Tibial artery (tissue), 4 donors: ENCODE measurements around the gene WDR47.
"Not testable (repeated sequence)": the region's sequence is repeated elsewhere in the genome, so short reads cannot be mapped to it uniquely, and the experiment has no call there.

Source experiments
- DNase-seq, 2 donors: peaks; one replicate each; pipeline ENCODE4 v3.0.0-alpha.2; 2019
- H3K27ac ChIP-seq, 2 donors: fragments of 200-600 bp; sonication (generic) in 1 of 2; 1 replicate in 1 of 2; 2 replicates in 1 of 2; pipeline ENCODE4 v1.5.1; 2018 to 2019; ENCODE audit warnings: mild to moderate bottlenecking in 1 of 2
- H3K27me3 ChIP-seq, 2 donors: fragments of 200-600 bp; sonication (generic) in 1 of 2; one replicate each; pipeline versions ENCODE4 v1.5.1 to v1.6.0; 2016 to 2019
- H3K36me3 ChIP-seq, 3 donors: fragments of 200-600 bp; sonication (generic) in 2 of 3; one replicate each; pipeline ENCODE4 v1.5.1; 2016 to 2019; ENCODE audit warnings: mild to moderate bottlenecking in 2 of 3
- H3K4me1 ChIP-seq, 4 donors: fragments of 200-600 bp; sonication (generic) in 2 of 4; 1 replicate in 3 of 4; 2 replicates in 1 of 4; pipeline ENCODE4 v1.5.1; 2016 to 2019
- H3K4me3 ChIP-seq, 2 donors: fragments of 200-600 bp; sonication (generic) in 1 of 2; 1 replicate in 1 of 2; 2 replicates in 1 of 2; pipeline ENCODE4 v1.5.1; 2018 to 2019; ENCODE audit warnings: mild to moderate bottlenecking in 2 of 2
- H3K9me3 ChIP-seq, 3 donors: fragments of 200-600 bp; sonication (generic) in 1 of 3; one replicate each; pipeline ENCODE4 v1.5.1; 2016 to 2019
- intact Hi-C: fragments of 100-400 bp; cut with DNase I; formaldehyde crosslinking; loops from one replicate; pipeline ENCODE4 v1.15.0; 2023; ENCODE audit warnings: low total_unique reads
- TF ChIP-seq, protein P1 (sequence below), 2 experiments: fragments of 200-600 bp in 1 of 2; fragments of 450-650 bp in 1 of 2; IDR thresholded peaks; one replicate each; pipeline ENCODE4 v1.5.1; 2017 to 2019; ENCODE audit warnings: antibody characterized with exemption in 2 of 2, mild to moderate bottlenecking in 1 of 2, moderate library complexity in 1 of 2

WDR47 gene

DNA sequence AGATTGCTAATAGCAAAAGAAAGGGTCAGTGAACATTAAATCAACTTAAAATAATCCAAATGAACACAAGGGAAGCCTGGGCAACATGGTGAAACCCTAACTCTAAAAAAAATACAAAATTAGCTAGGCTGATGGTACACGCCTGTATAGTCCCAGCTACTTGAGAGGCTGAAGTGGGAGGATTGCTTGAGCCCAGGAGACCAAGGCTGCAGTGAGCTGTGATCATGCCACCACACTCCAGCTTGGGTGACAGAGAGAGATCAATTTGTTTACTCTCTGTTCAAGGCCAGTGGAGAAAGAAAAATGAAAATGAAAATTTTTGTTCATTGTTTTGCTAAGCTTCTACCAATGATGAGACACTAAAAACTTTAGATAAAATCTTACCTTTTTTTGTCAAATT lies 24.8 kb downstream of the WDR47 start:
- DNase-seq, result no peak
- Histone ChIP-seq H3K27me3 (no peaks in the 10 kb centered on the region), H3K4me3 (no peak overlapping the region), H3K27ac (no peak overlapping the region), H3K9me3 (no peaks in the 10 kb centered on the region), H3K4me1 (no peaks in the 10 kb centered on the region), H3K36me3 (peaks cover 32 to 45% (median 37%) of the 10 kb centered on the region in 3 donors)
- TF ChIP-seq, protein P1, sequence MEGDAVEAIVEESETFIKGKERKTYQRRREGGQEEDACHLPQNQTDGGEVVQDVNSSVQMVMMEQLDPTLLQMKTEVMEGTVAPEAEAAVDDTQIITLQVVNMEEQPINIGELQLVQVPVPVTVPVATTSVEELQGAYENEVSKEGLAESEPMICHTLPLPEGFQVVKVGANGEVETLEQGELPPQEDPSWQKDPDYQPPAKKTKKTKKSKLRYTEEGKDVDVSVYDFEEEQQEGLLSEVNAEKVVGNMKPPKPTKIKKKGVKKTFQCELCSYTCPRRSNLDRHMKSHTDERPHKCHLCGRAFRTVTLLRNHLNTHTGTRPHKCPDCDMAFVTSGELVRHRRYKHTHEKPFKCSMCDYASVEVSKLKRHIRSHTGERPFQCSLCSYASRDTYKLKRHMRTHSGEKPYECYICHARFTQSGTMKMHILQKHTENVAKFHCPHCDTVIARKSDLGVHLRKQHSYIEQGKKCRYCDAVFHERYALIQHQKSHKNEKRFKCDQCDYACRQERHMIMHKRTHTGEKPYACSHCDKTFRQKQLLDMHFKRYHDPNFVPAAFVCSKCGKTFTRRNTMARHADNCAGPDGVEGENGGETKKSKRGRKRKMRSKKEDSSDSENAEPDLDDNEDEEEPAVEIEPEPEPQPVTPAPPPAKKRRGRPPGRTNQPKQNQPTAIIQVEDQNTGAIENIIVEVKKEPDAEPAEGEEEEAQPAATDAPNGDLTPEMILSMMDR (IDR thresholded peaks at IDR 0.05), result no peak
- intact Hi-C loops, result no loop called here

DNA sequence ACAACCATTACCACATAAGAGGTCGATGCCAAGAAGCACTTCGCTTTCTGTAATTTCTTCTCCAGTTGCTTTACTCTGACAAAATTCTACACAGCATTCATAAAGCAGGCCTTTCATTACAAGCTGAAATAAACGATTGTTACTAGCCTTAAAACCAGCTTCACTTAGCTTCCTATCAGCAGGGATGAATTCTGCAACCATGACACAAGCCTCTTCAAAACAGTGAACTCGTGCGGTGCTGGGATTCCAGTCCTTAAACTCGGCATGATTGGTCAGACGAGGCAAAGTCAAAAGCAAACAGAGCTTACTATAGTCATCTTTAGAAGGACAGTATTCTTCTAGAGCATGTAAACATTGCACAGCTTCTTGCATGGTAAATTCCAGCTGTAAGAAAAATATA lies 30.6 kb downstream of the WDR47 start:
- Histone ChIP-seq H3K4me1 (no peaks in the 10 kb centered on the region), H3K36me3 (peaks cover 41 to 76% (median 54%) of the 10 kb centered on the region in 3 donors), H3K27me3 (no peaks in the 10 kb centered on the region), H3K4me3 (no peak overlapping the region), H3K27ac (no peak overlapping the region), H3K9me3 (no peaks in the 10 kb centered on the region)
- TF ChIP-seq, protein P1 (IDR thresholded peaks at IDR 0.05), result no peak
- intact Hi-C loops, result no loop called here
- DNase-seq, result no peak

DNA sequence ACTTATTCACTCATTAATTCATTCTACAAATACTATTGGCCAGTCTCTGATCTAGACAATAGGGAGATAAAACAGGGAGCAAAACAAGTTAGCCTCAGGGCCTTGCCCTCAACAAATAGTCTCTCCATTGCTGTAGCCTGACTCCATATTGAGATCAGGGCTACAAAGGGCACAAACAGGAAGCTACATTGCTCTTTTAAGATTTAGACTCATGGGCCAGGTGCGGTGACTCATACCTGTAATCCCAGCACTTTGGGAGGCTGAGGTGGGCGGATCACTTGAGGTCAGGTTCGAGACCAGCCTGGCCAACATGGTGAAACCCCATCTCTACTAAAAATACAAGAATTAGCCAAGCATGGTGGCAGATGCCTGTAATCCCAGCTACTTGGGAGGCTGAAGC lies 45.3 kb downstream of the WDR47 start:
- Histone ChIP-seq H3K9me3 (peaks cover 0 to 13% (median 0%) of the 10 kb centered on the region in 3 donors), H3K36me3 (peaks cover 47 to 79% (median 59%) of the 10 kb centered on the region in 3 donors)
- H3K4me3 ChIP-seq, H3K4me1 ChIP-seq, intact Hi-C loops, H3K27me3 ChIP-seq, DNase-seq, H3K27ac ChIP-seq: not testable (repeated sequence)

DNA sequence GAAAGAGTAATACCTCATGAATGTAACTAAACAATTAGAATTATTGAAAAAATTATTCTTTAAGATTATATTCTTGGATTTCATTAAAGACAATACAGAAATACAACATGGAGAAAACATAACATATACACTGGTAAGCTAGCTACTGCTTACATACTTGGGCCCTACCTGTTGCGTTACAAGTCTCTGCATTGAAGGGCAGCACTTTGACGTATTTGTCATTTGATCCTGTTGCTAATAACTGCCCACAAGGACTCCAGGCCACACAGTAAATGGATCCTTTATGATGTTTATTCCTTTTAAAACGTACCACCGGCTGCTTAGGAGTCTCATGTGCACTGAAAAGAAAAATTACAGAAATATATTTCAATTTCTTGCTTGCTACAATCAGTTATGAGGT lies 58.8 kb downstream of the WDR47 start:
- Histone ChIP-seq H3K4me3 (no peak overlapping the region), H3K4me1 (no peaks in the 10 kb centered on the region), H3K36me3 (peaks cover 21 to 60% (median 38%) of the 10 kb centered on the region in 3 donors), H3K9me3 (no peaks in the 10 kb centered on the region), H3K27ac (no peak overlapping the region), H3K27me3 (no peaks in the 10 kb centered on the region)
- no peak for DNase-seq
- intact Hi-C loops, result no loop called here
- TF ChIP-seq, protein P1 (IDR thresholded peaks at IDR 0.05), result no peak

DNA sequence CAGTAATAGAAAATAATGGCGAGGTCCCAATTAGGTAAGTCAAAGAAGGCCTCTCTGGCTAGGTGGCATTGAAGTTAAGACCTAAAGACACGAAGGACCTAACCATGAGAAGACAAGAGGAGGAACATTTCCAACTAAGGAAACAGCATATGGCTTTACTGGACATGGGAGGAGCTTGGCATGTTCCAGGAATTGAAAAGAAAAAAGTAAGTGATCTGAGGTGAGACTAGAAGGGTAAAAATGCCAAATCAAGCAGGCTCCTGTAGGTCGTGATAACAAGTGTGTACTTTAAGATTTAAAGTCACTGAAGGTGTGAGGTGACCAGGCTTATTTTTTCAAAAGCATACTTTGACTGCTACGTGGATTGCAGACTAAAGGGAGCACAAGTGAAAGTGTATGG lies 65.2 kb downstream of the WDR47 start:
- Histone ChIP-seq H3K4me3 (no peak overlapping the region), H3K27ac (no peak overlapping the region), H3K27me3 (no peaks in the 10 kb centered on the region), H3K9me3 (no peaks in the 10 kb centered on the region), H3K36me3 (peaks cover 8 to 73% (median 52%) of the 10 kb centered on the region in 3 donors), H3K4me1 (no peaks in the 10 kb centered on the region)
- DNase-seq, result no peak
- intact Hi-C loops, result no loop called here
- TF ChIP-seq, protein P1 (IDR thresholded peaks at IDR 0.05), result no peak

DNA sequence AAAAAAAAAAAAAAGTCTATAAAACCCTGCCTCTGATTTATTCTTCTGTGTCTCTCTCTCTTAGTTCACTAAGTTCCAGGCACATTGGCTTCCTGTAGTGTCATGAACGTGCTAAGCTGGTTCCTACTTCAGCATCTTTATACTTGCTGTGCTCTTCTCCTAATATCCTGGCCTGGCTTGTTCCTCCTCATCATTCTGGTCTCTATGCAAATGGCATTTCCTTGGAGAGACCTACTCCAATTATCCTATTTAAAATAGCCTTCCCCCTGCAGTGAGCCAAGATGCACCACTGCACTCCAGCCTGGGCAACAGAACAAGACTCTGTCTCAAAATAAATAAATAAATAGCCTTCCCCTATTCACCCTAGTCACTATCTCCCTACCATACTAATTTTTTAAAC lies 69.0 kb downstream of the WDR47 start:
- TF ChIP-seq, protein P1 (IDR thresholded peaks at IDR 0.05), result no peak
- no peak for DNase-seq
- H3K27me3 ChIP-seq, result no peaks in the 10 kb centered on the region
- H3K4me3 ChIP-seq, result no peak overlapping the region
- no peaks in the 10 kb centered on the region for H3K4me1 ChIP-seq
- peaks cover 18 to 63% (median 49%) of the 10 kb centered on the region in 3 donors for H3K36me3 ChIP-seq
- H3K27ac ChIP-seq, result no peak overlapping the region
- no peaks in the 10 kb centered on the region for H3K9me3 ChIP-seq
- intact Hi-C loops, result no loop called here
